ENCODE measurements around the gene SLC5A10.
"Not testable (repeated sequence)": the region's sequence is repeated elsewhere in the genome, so short reads cannot be mapped to it uniquely, and the experiment has no call there.

The SLC5A10 gene

GRCh38 chr17:19017401-19017800 lies 65.4 kb downstream of the SLC5A10 start:
- no peak for TF ChIP-seq CTCF (IDR thresholded peaks at IDR 0.05; ENCODE audit: low read depth, low read length, missing control alignments)
- H3K4me3 ChIP-seq (replicated peaks; ENCODE audit: low read depth, low read length): no peak overlapping the region
- DNase-seq (ENCODE audit: extremely low read depth, low read depth): no peak

GRCh38 chr17:19017804-19018599 lies 66.0 kb downstream of the SLC5A10 start:
- no peak for DNase-seq (ENCODE audit: extremely low read depth, low read depth)
- no peak for TF ChIP-seq CTCF (IDR thresholded peaks at IDR 0.05; ENCODE audit: low read depth, low read length, missing control alignments)
- H3K4me3 ChIP-seq (replicated peaks; ENCODE audit: low read depth, low read length): no peak overlapping the region

GRCh38 chr17:19018600-19018950 lies 66.6 kb downstream of the SLC5A10 start:
- H3K4me3 ChIP-seq (replicated peaks; ENCODE audit: low read depth, low read length): no peak overlapping the region
- no peak for TF ChIP-seq CTCF (IDR thresholded peaks at IDR 0.05; ENCODE audit: low read depth, low read length, missing control alignments)
- no peak for DNase-seq (ENCODE audit: extremely low read depth, low read depth)

GRCh38 chr17:19019041-19019941 lies 67.3 kb downstream of the SLC5A10 start:
- H3K4me3 ChIP-seq (replicated peaks; ENCODE audit: low read depth, low read length): no peak overlapping the region
- no peak for TF ChIP-seq CTCF (IDR thresholded peaks at IDR 0.05; ENCODE audit: low read depth, low read length, missing control alignments)
- DNase-seq (ENCODE audit: extremely low read depth, low read depth): no peak

- H3K4me3 ChIP-seq (replicated peaks; ENCODE audit: low read depth, low read length): no peak overlapping the region
- TF ChIP-seq CTCF (IDR thresholded peaks at IDR 0.05; ENCODE audit: low read depth, low read length, missing control alignments): no peak
- no peak for DNase-seq (ENCODE audit: extremely low read depth, low read depth)
Measured at GRCh38 chr17:19020016-19020415, 68.1 kb downstream of the SLC5A10 start.

GRCh38 chr17:19021011-19021621 lies 69.2 kb downstream of the SLC5A10 start:
- not testable (repeated sequence) for DNase-seq (ENCODE audit: extremely low read depth, low read depth); H3K4me3 ChIP-seq (replicated peaks; ENCODE audit: low read depth, low read length)

GRCh38 chr17:19021622-19022083 lies 69.7 kb downstream of the SLC5A10 start:
- TF ChIP-seq CTCF (IDR thresholded peaks at IDR 0.05; ENCODE audit: low read depth, low read length, missing control alignments): no peak
- no peak overlapping the region for H3K4me3 ChIP-seq (replicated peaks; ENCODE audit: low read depth, low read length)
- no peak for DNase-seq (ENCODE audit: extremely low read depth, low read depth)

All from HFF-Myc (cell line).